GM19438 (cell line): ENCODE results near the gene ZNF469.

Experiments
- ATAC-seq: cut with Tn5 transposase; IDR thresholded peaks from one replicate; pipeline ENCODE4 v1.9.1; 2021; ENCODE audit warnings: low read depth; ENCODE audit not compliant: unreplicated experiment

Gene ZNF469

GRCh38 chr16:88345721-88346560, 36.8 kb upstream of the ZNF469 start:
- ATAC-seq: no peak

- no peak for ATAC-seq
Observed at GRCh38 chr16:88346680-88347505, 35.9 kb upstream of the ZNF469 start.

- ATAC-seq: no peak
Observed at GRCh38 chr16:88347656-88348376, 34.9 kb upstream of the ZNF469 start.

GRCh38 chr16:88348377-88349152, 34.2 kb upstream of the ZNF469 start:
- no peak for ATAC-seq

GRCh38 chr16:88349153-88349902, 33.4 kb upstream of the ZNF469 start:
- ATAC-seq: no peak

GRCh38 chr16:88349903-88350900, 32.6 kb upstream of the ZNF469 start:
- no peak for ATAC-seq

- no peak for ATAC-seq
Observed at GRCh38 chr16:88350922-88351321, 31.8 kb upstream of the ZNF469 start.

GRCh38 chr16:88351491-88352101, 31.2 kb upstream of the ZNF469 start:
- no peak for ATAC-seq

- no peak for ATAC-seq
Observed at GRCh38 chr16:88352261-88353200, 30.2 kb upstream of the ZNF469 start.

GRCh38 chr16:88353232-88353631, 29.5 kb upstream of the ZNF469 start:
- no peak for ATAC-seq

- ATAC-seq: no peak
Observed at GRCh38 chr16:88353691-88354090, 29.1 kb upstream of the ZNF469 start.

GRCh38 chr16:88354229-88355092, 28.3 kb upstream of the ZNF469 start:
- no peak for ATAC-seq

- no peak for ATAC-seq
Observed at GRCh38 chr16:88355093-88355388, 27.7 kb upstream of the ZNF469 start.

GRCh38 chr16:88355389-88356123, 27.2 kb upstream of the ZNF469 start:
- no peak for ATAC-seq

GRCh38 chr16:88356124-88356726, 26.5 kb upstream of the ZNF469 start:
- no peak for ATAC-seq
